HG02870 (cell line): ENCODE measurements around the gene WDR6.
A peak's percentile ranks its signal among the peaks of the same experiment; 100 is the strongest.

Experiments used
- ATAC-seq: cut with Tn5 transposase; IDR thresholded peaks from one replicate; pipeline ENCODE4 v1.9.1; 2021; ENCODE audit warnings: mild to moderate bottlenecking, moderate library complexity; ENCODE audit not compliant: unreplicated experiment

The WDR6 gene

GRCh38 chr3:49026536-49026935 lies 19.3 kb downstream of the WDR6 start:
- no peak for ATAC-seq

DNA sequence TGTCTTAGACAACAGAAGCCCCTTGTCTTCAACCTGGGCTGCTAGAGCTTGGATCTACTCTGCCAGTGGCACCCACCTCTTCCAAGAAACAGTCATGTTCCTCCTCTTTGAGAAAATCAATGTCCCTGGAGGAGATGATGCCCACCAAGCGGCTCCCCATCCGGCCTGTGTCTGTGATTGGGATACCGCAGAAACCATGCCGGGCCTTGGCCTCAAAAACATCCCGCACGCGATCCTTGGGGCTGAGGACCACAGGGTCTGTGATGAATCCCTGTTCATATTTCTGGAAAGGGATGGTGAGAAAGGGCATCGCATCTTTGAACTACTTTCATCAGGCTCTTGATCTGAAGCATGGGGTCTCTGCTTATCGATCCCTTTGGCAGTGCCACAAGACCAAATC lies 20.4 kb downstream of the WDR6 start:
- ATAC-seq = no peak

GRCh38 chr3:49028298-49028672 lies 21.1 kb downstream of the WDR6 start:
- ATAC-seq = no peak

DNA sequence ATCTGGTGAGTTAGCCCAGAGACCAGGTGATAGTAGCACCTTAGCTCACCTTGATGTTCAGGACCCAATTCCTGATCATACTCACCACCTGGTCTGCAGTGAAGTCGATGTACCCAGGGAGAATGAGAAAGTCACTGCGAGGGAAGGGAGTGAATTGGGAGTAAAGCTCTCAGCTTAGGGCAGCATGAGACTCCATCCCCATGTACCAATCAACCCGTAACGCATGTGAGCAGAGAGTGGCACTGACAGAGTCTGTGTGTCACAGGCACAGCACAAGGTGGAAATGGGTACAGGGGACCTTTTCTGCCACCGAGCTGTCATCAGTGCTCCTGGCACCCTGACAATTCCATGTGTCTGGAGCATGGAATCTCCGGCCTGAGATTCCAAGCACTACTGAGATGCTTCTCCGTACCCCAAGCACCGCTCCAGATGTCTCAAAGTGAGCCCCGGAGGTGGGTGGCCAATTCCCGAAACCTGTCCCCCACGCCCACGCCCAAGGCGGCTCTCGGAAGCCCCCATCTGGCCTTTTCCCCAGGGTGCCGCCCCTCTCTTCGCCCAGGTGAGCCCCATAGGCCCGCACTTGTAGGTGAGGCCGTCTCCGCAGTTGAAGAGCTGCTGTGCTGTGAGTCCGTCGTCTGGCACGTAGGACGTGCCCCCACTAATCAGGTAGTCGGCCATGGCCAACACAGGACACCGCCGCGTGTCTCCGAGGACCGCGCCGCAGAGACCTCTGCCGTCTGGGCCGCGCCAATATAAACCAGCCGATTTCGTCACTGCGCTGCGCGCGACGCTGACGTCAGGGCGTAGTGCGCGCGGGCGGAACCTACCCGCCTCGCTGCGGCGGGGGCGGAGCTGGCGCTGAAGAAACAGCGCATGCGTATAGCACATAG lies 21.7 kb downstream of the WDR6 start, which contains the start of gene IMPDH2:
Gene IMPDH2, minus strand, starts transcription at position 726 of the 890 bp plus-strand sequence. Its CDS starts 48 bp downstream, at position 678.
- ATAC-seq = peak; percentile 88

GRCh38 chr3:49029563-49029884 lies 22.3 kb downstream of the WDR6 start:
- no peak for ATAC-seq

DNA sequence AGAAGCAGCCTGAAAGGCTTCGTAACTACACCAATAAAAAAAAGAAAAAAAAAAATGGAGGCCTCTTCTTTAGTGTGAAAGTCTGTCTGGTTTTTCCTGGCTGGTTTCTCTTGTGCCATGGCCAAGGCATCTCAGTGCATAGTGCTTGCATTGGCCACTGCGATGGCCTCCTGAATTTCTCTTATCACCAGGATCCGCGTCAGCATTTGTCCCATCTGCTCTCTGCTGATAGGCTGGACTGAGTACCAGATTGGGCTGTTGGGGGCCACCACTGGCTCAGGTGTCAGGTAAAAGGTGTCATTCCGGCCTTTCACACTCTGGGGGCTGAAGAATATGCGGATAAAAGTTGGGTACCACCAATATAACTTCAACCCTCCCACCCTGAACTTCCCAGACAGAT lies 23.1 kb downstream of the WDR6 start:
- ATAC-seq = no peak

- ATAC-seq = no peak
These were observed 25.6 kb downstream of the WDR6 start for GRCh38 chr3:49032646-49033304.

DNA sequence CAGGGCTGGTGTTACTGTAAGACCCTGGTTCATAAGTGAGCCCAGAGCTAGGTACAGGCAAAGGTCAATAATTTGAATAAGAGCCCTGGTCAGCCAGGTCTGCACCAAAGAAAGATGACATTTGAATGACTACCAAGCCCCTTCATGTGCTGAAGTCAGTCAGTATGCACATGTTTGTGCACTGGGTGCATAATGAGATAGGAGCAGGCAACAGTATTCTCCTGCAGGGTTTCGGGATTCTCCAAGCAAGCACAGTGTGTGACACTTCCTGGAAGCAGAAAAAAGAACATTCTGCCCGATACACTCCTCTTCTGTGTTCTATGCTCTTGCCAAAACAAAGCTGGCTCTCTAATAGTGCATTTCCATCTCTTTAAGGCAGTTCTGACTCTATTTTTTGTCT lies 27.5 kb downstream of the WDR6 start:
- no peak for ATAC-seq

GRCh38 chr3:49035281-49035680 lies 28.1 kb downstream of the WDR6 start:
- no peak for ATAC-seq

- ATAC-seq = no peak
These were observed 46.4 kb downstream of the WDR6 start for GRCh38 chr3:49053543-49053942.

DNA sequence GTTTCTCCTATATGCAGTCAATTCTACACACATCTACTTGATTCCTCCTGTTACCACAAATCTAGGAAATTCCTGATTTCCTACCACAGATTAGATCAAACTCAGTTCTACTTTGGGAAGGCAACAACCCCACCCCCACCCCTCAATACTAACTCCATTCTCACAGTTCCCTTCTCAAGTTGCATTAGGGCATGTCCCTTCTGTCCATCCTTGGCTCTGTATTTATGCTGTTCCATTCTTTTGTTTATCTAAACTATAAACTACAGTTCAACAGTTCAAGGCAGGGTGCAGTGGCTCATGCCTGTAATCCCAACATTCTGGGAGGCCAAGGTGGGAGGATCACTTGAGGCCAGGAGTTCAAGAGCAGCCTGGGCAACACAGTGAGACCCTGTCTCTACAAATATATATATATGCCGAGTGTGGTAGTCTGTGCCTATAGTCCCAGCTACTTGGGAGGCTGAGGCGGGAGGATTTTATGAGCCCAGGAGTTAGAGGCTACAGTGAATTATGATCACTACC lies 47.2 kb downstream of the WDR6 start:
- ATAC-seq = no peak

DNA sequence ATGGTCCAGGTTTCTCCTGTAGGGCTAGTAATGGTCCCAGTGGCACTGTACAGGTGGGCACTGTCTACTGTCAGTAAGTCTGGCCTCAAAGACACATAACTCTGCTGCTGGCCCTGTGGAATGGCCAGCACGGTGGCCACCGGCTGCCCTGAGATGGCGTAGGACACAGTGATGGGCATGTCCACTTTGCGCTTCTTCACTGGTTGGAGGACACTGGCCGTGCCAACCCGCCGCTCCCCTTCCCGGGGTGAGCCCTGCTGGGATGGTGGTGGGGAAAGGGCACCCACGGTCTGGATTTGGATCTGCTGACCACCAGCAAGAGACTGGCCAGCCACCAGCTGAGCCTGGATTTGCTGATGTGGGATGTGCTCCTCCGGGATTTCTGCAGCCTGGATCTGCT lies 50.1 kb downstream of the WDR6 start:
- ATAC-seq = no peak

DNA sequence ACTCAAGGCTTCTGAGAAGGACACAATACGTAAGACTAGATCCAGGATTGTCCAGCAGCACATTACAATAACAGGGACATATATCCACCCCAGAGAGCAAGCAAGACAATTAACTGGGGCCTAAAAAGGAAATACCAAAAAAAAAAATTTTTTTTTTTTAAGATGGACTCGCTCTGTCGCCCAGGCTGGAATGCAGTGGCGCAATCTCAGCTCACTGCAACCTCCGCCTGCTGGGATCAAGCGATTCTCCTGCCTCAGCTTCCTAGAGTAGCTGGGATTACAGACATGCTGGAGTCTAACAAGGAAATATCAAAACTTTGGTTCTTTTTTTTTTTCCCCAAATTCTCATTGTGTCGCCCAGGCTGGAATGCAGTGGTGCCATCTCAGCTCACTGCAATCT lies 50.8 kb downstream of the WDR6 start:
- ATAC-seq = no peak
